ENCODE results near the gene ABCC10.

DNA sequence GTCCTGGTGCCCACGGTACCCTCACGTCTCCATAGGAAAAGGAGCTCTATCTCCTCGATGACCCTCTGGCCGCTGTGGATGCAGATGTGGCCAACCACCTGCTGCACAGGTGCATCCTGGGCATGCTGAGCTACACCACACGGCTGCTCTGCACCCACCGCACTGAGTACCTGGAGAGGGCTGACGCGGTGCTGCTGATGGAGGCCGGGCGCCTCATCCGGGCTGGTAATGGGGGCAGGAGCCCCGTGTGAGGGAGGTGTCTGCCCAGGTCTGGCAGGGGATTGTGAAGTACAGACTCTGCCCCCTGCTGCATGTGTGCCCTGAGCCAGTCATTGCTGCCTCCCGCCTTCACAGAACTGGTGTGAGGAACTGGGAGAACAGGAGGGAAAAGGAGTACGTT lies 15.6 kb downstream of the ABCC10 start:
- TF ChIP-seq, protein P1, sequence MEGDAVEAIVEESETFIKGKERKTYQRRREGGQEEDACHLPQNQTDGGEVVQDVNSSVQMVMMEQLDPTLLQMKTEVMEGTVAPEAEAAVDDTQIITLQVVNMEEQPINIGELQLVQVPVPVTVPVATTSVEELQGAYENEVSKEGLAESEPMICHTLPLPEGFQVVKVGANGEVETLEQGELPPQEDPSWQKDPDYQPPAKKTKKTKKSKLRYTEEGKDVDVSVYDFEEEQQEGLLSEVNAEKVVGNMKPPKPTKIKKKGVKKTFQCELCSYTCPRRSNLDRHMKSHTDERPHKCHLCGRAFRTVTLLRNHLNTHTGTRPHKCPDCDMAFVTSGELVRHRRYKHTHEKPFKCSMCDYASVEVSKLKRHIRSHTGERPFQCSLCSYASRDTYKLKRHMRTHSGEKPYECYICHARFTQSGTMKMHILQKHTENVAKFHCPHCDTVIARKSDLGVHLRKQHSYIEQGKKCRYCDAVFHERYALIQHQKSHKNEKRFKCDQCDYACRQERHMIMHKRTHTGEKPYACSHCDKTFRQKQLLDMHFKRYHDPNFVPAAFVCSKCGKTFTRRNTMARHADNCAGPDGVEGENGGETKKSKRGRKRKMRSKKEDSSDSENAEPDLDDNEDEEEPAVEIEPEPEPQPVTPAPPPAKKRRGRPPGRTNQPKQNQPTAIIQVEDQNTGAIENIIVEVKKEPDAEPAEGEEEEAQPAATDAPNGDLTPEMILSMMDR (IDR thresholded peaks at IDR 0.05; ENCODE audit: poor library complexity, severe bottlenecking) = no peak
- TF ChIP-seq, protein P2, sequence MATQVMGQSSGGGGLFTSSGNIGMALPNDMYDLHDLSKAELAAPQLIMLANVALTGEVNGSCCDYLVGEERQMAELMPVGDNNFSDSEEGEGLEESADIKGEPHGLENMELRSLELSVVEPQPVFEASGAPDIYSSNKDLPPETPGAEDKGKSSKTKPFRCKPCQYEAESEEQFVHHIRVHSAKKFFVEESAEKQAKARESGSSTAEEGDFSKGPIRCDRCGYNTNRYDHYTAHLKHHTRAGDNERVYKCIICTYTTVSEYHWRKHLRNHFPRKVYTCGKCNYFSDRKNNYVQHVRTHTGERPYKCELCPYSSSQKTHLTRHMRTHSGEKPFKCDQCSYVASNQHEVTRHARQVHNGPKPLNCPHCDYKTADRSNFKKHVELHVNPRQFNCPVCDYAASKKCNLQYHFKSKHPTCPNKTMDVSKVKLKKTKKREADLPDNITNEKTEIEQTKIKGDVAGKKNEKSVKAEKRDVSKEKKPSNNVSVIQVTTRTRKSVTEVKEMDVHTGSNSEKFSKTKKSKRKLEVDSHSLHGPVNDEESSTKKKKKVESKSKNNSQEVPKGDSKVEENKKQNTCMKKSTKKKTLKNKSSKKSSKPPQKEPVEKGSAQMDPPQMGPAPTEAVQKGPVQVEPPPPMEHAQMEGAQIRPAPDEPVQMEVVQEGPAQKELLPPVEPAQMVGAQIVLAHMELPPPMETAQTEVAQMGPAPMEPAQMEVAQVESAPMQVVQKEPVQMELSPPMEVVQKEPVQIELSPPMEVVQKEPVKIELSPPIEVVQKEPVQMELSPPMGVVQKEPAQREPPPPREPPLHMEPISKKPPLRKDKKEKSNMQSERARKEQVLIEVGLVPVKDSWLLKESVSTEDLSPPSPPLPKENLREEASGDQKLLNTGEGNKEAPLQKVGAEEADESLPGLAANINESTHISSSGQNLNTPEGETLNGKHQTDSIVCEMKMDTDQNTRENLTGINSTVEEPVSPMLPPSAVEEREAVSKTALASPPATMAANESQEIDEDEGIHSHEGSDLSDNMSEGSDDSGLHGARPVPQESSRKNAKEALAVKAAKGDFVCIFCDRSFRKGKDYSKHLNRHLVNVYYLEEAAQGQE (IDR thresholded peaks at IDR 0.05; ENCODE audit: borderline replicate concordance) = no peak
- no peak for TF ChIP-seq POLR2AphosphoS5 (IDR thresholded peaks at IDR 0.05)
- TF ChIP-seq EP300 (conservative IDR thresholded peaks at IDR 0.05; ENCODE audit: poor library complexity, severe bottlenecking) = no peak
- no peak for TF ChIP-seq TAF1 (IDR thresholded peaks at IDR 0.05; ENCODE audit: low read depth)
- no peak for TF ChIP-seq EZH2 (IDR thresholded peaks at IDR 0.05; ENCODE audit: borderline replicate concordance, insufficient read depth, low read length, poor library complexity, severe bottlenecking)
- TF ChIP-seq RAD21 (conservative IDR thresholded peaks at IDR 0.05) = no peak
- TF ChIP-seq SMC3 (conservative IDR thresholded peaks at IDR 0.05; ENCODE audit: poor library complexity) = no peak
- no peak for TF ChIP-seq MXI1 (conservative IDR thresholded peaks at IDR 0.05; ENCODE audit: poor library complexity, severe bottlenecking)

All from neural cell (in vitro differentiated cells).